ENCODE results near the gene STK32C. TPM values are rescaled to one million over a fixed set of nuclear protein-coding genes. Genes with fewer than 3 reads are reported as not detected.

Gene STK32C
- total RNA-seq, 1 experiment from 2014 or later: 13.9 TPM

- no peaks in the 10 kb centered on the region for H3K4me1 ChIP-seq (replicated peaks; ENCODE audit: insufficient read depth)
- no peak for DNase-seq
- no peaks in the 10 kb centered on the region for H3K27me3 ChIP-seq (ENCODE audit: insufficient read depth, low read depth)
- intact Hi-C loops (cut with micrococcal nuclease; ENCODE audit: unreplicated experiment): no loop called here
- no peak overlapping the region for H3K27ac ChIP-seq
- TF ChIP-seq CTCF (conservative IDR thresholded peaks at IDR 0.05): no peak
- no peak for TF ChIP-seq EZH2 (IDR thresholded peaks at IDR 0.05; ENCODE audit: low read depth)
- no peak overlapping the region for H3K4me3 ChIP-seq
- no peaks in the 10 kb centered on the region for H3F3A ChIP-seq (ENCODE audit: insufficient read depth, low read depth)
- H3K36me3 ChIP-seq (ENCODE audit: low read depth): no peaks in the 10 kb centered on the region
- no peaks in the 10 kb centered on the region for H3K9me3 ChIP-seq (ENCODE audit: insufficient read depth, low read depth)
- no peak overlapping the region for H2AFZ ChIP-seq
- no peak overlapping the region for H3K4me2 ChIP-seq
- no peaks in the 10 kb centered on the region for H3K79me2 ChIP-seq (ENCODE audit: low read depth)
- no peaks in the 10 kb centered on the region for H3K9me2 ChIP-seq (ENCODE audit: insufficient read depth)
- CTCF ChIA-PET: no interaction called here
- no peaks in the 10 kb centered on the region for H4K20me1 ChIP-seq (ENCODE audit: insufficient read depth)
- BruUV-seq (replicated peaks): no TSS peak
- POLR2A ChIA-PET (ENCODE audit: unreplicated experiment): no interaction called here
Observed at GRCh38 chr10:132294561-132295318, 13.0 kb downstream of the STK32C start.

GRCh38 chr10:132293813-132294520, 13.8 kb downstream of the STK32C start:
- ChIA-PET CTCF (no interaction called here), POLR2A (ENCODE audit: unreplicated experiment) (no interaction called here)
- DNase-seq: no peak
- no peak overlapping the region for H3K4me2 ChIP-seq
- TF ChIP-seq EZH2 (IDR thresholded peaks at IDR 0.05; ENCODE audit: low read depth) (no peak), CTCF (conservative IDR thresholded peaks at IDR 0.05) (no peak)
- BruUV-seq (replicated peaks): no TSS peak
- intact Hi-C loops (cut with micrococcal nuclease; ENCODE audit: unreplicated experiment): no loop called here
- no peaks in the 10 kb centered on the region for H3K4me1 ChIP-seq (replicated peaks; ENCODE audit: insufficient read depth)
- no peak overlapping the region for H2AFZ ChIP-seq
- H3K79me2 ChIP-seq (ENCODE audit: low read depth): no peaks in the 10 kb centered on the region
- no peaks in the 10 kb centered on the region for H3K27me3 ChIP-seq (ENCODE audit: insufficient read depth, low read depth)
- no peaks in the 10 kb centered on the region for H3K36me3 ChIP-seq (ENCODE audit: low read depth)
- H3K9me3 ChIP-seq (ENCODE audit: insufficient read depth, low read depth): no peaks in the 10 kb centered on the region
- no peak overlapping the region for H3K27ac ChIP-seq
- H3F3A ChIP-seq (ENCODE audit: insufficient read depth, low read depth): no peaks in the 10 kb centered on the region
- H4K20me1 ChIP-seq (ENCODE audit: insufficient read depth): no peaks in the 10 kb centered on the region
- no peak overlapping the region for H3K4me3 ChIP-seq
- no peaks in the 10 kb centered on the region for H3K9me2 ChIP-seq (ENCODE audit: insufficient read depth)

- no peaks in the 10 kb centered on the region for H3F3A ChIP-seq (ENCODE audit: insufficient read depth, low read depth)
- no peak overlapping the region for H3K4me3 ChIP-seq
- TF ChIP-seq CTCF (conservative IDR thresholded peaks at IDR 0.05) (no peak), EZH2 (IDR thresholded peaks at IDR 0.05; ENCODE audit: low read depth) (no peak)
- no peaks in the 10 kb centered on the region for H3K36me3 ChIP-seq (ENCODE audit: low read depth)
- CTCF ChIA-PET: no interaction called here
- intact Hi-C loops (cut with micrococcal nuclease; ENCODE audit: unreplicated experiment): no loop called here
- no TSS peak for BruUV-seq (replicated peaks)
- DNase-seq: no peak
- H3K79me2 ChIP-seq (ENCODE audit: low read depth): no peaks in the 10 kb centered on the region
- no peak overlapping the region for H2AFZ ChIP-seq
- H3K27me3 ChIP-seq (ENCODE audit: insufficient read depth, low read depth): no peaks in the 10 kb centered on the region
- H3K9me3 ChIP-seq (ENCODE audit: insufficient read depth, low read depth): no peaks in the 10 kb centered on the region
- H3K4me1 ChIP-seq (replicated peaks; ENCODE audit: insufficient read depth): no peaks in the 10 kb centered on the region
- no peaks in the 10 kb centered on the region for H4K20me1 ChIP-seq (ENCODE audit: insufficient read depth)
- POLR2A ChIA-PET (ENCODE audit: unreplicated experiment): no interaction called here
- H3K27ac ChIP-seq: no peak overlapping the region
- no peaks in the 10 kb centered on the region for H3K9me2 ChIP-seq (ENCODE audit: insufficient read depth)
- H3K4me2 ChIP-seq: no peak overlapping the region
Observed at GRCh38 chr10:132293201-132293812, 14.4 kb downstream of the STK32C start.
